Thyroid gland (tissue), 4 donors: ENCODE results near the gene CYP27A1. TPM values are rescaled to one million over a fixed set of nuclear protein-coding genes. Genes with fewer than 3 reads are reported as not detected.

ENCODE experiments used
- DNase-seq, 2 donors: peaks; one replicate each; pipeline ENCODE4 v3.0.0-alpha.2; 2019
- H3K27ac ChIP-seq, 3 donors: fragments of 200-600 bp; sonication (generic); 1 replicate in 2 of 3; 2 replicates in 1 of 3; pipeline ENCODE4 v1.5.1; 2016 to 2019; ENCODE audit warnings: mild to moderate bottlenecking in 1 of 3, moderate library complexity in 1 of 3
- H3K27me3 ChIP-seq: fragments of 200-600 bp; sonication (generic); one replicate; pipeline ENCODE4 v1.5.1; 2019
- H3K36me3 ChIP-seq, 2 donors: fragments of 200-600 bp; sonication (generic); one replicate each; pipeline ENCODE4 v1.5.1; 2016 to 2019
- H3K4me1 ChIP-seq, 2 donors: fragments of 200-600 bp; sonication (generic); one replicate each; pipeline ENCODE4 v1.5.1; 2017 to 2019
- H3K4me3 ChIP-seq, 3 donors: fragments of 200-600 bp; sonication (generic); replicated peaks in 1 of 3; 1 replicate in 2 of 3; 2 replicates in 1 of 3; pipeline ENCODE4 v1.5.1; 2016; ENCODE audit warnings: mild to moderate bottlenecking in 1 of 3
- H3K9me3 ChIP-seq: fragments of 200-600 bp; sonication (generic); one replicate; pipeline ENCODE4 v1.5.1; 2017
- CTCF ChIP-seq, 6 experiments: fragments of 200-600 bp in 3 of 6; fragments of 450-650 bp in 3 of 6; sonication (generic) in 3 of 6; IDR thresholded peaks; one replicate each; pipeline ENCODE4 v1.5.1; 2016 to 2019; ENCODE audit warnings: antibody characterized with exemption in 6 of 6, mild to moderate bottlenecking in 2 of 6, inconsistent platforms in 1 of 6, moderate library complexity in 1 of 6
- POLR2A ChIP-seq, 2 donors: fragments of 450-650 bp; IDR thresholded peaks; one replicate each; pipeline ENCODE4 v1.6.1; 2017; ENCODE audit warnings: antibody characterized with exemption in 2 of 2, mild to moderate bottlenecking in 2 of 2, moderate library complexity in 1 of 2
- WGBS, 2 donors: methylation state at CpG; one replicate each; pipeline ENCODE4 v1.1.5; 2017; 5-methylcytosine and 5-hydroxymethylcytosine counted together
- intact Hi-C: fragments of 100-400 bp; cut with DNase I; formaldehyde crosslinking; loops from one replicate; pipeline ENCODE4 v1.15.1; 2023
- total RNA-seq, 4 donors: library from RNA; depleted of rRNA; stranded (reverse); fragments of >200 nt; gene quantifications; one replicate each; pipeline ENCODE4 v1.2.3, GENCODE V29; 2016

CYP27A1 gene
- total RNA-seq, 4 donors from 2014 or later: 9.0 to 26.8 (median 17.0) TPM

GRCh38 chr2:218788529-218789255, 6.7 kb downstream of the CYP27A1 start:
- 81 to 90% methylated on average over 2 of the region's 2 CpGs for WGBS, 2 donors
- no peak for TF ChIP-seq CTCF (IDR thresholded peaks at IDR 0.05)
- TF ChIP-seq POLR2A (IDR thresholded peaks at IDR 0.05): no peak
- intact Hi-C loops: no loop called here

GRCh38 chr2:218792433-218792832, 10.5 kb downstream of the CYP27A1 start:
- Histone ChIP-seq H3K4me1 (no peaks in the 10 kb centered on the region), H3K9me3 (no peaks in the 10 kb centered on the region), H3K36me3 (no peaks in the 10 kb centered on the region), H3K27me3 (no peaks in the 10 kb centered on the region), H3K27ac (no peak overlapping the region), H3K4me3 (no peak overlapping the region)
- WGBS, 2 donors: 97 to 99% methylated on average over 1 of the region's 1 CpG
- TF ChIP-seq POLR2A (IDR thresholded peaks at IDR 0.05): no peak
- no peak for TF ChIP-seq CTCF (IDR thresholded peaks at IDR 0.05)
- DNase-seq: no peak
- intact Hi-C loops: no loop called here

More at GRCh38 chr2:218788529-218789255, 6.7 kb downstream of the CYP27A1 start:
- no peak for DNase-seq
- Histone ChIP-seq H3K36me3 (no peaks in the 10 kb centered on the region), H3K4me3 (no peak overlapping the region), H3K9me3 (no peaks in the 10 kb centered on the region), H3K27ac (no peak overlapping the region), H3K4me1 (no peaks in the 10 kb centered on the region), H3K27me3 (no peaks in the 10 kb centered on the region)

GRCh38 chr2:218796691-218797090, 14.7 kb downstream of the CYP27A1 start:
- Histone ChIP-seq H3K4me1 (no peaks in the 10 kb centered on the region), H3K4me3 (no peak overlapping the region), H3K27ac (no peak overlapping the region), H3K9me3 (no peaks in the 10 kb centered on the region), H3K36me3 (no peaks in the 10 kb centered on the region), H3K27me3 (no peaks in the 10 kb centered on the region)
- no peak for TF ChIP-seq CTCF (IDR thresholded peaks at IDR 0.05)
- no peak for TF ChIP-seq POLR2A (IDR thresholded peaks at IDR 0.05)
- WGBS, 2 donors: 96 to 97% methylated on average over 4 of the region's 4 CpGs
- DNase-seq: no peak
- intact Hi-C loops: no loop called here

- intact Hi-C loops: no loop called here
- DNase-seq: no peak
- 63 to 69% methylated on average over 12 of the region's 12 CpGs for WGBS, 2 donors
- Histone ChIP-seq H3K27ac (no peak overlapping the region), H3K4me1 (no peaks in the 10 kb centered on the region), H3K9me3 (no peaks in the 10 kb centered on the region), H3K36me3 (no peaks in the 10 kb centered on the region), H3K4me3 (no peak overlapping the region), H3K27me3 (no peaks in the 10 kb centered on the region)
- no peak for TF ChIP-seq POLR2A (IDR thresholded peaks at IDR 0.05)
- no peak for TF ChIP-seq CTCF (IDR thresholded peaks at IDR 0.05)
Observed at GRCh38 chr2:218798767-218799504, 17.0 kb downstream of the CYP27A1 start.

GRCh38 chr2:218799990-218800389, 18.0 kb downstream of the CYP27A1 start:
- H3K36me3 ChIP-seq: no peaks in the 10 kb centered on the region
- H3K4me3 ChIP-seq: no peak overlapping the region
- DNase-seq: no peak
- intact Hi-C loops: no loop called here
- no peaks in the 10 kb centered on the region for H3K27me3 ChIP-seq
- H3K9me3 ChIP-seq: no peaks in the 10 kb centered on the region
- H3K27ac ChIP-seq: no peak overlapping the region
- 62 to 67% methylated on average over 6 of the region's 6 CpGs for WGBS, 2 donors
- peaks cover 0 to 1% of the 10 kb centered on the region in 2 donors for H3K4me1 ChIP-seq
- no peak for TF ChIP-seq CTCF (IDR thresholded peaks at IDR 0.05)
- no peak for TF ChIP-seq POLR2A (IDR thresholded peaks at IDR 0.05)
